ENCODE results near the gene NOP9. TPM values are rescaled to one million over a fixed set of nuclear protein-coding genes. Genes with fewer than 3 reads are reported as not detected.

NOP9 gene
- total RNA-seq, 1 donor from 2014 or later: 14.8 TPM

GRCh38 chr14:24337824-24338175 lies 38.1 kb downstream of the NOP9 start:
- Mint-ChIP-seq H3K27me3 (ENCODE audit: insufficient read depth, low read depth) (peaks cover 88% of the 10 kb centered on the region), H3K27ac (no peak overlapping the region), H3K9me3 (peaks cover 10% of the 10 kb centered on the region), H3K4me1 (peaks cover 9% of the 10 kb centered on the region), H3K4me3 (peak overlapping the region; percentile 25), H3K36me3 (no peaks in the 10 kb centered on the region)
- Histone ChIP-seq H3K4me1 (peaks cover 8% of the 10 kb centered on the region), H3K4me3 (no peak overlapping the region), H4K20me1 (ENCODE audit: low read depth) (peaks cover 12% of the 10 kb centered on the region), H3K27me3 (peaks cover 100% of the 10 kb centered on the region), H3K79me2 (ENCODE audit: low read depth) (no peaks in the 10 kb centered on the region), H2AFZ (replicated peaks) (no peak overlapping the region), H3K36me3 (no peaks in the 10 kb centered on the region), H3K4me2 (no peak overlapping the region), H3K9me3 (ENCODE audit: low read depth) (no peaks in the 10 kb centered on the region), H3F3A (ENCODE audit: low read depth) (peaks cover 6% of the 10 kb centered on the region), H3K9ac (no peak overlapping the region), H3K27ac (no peak overlapping the region)
- TF ChIP-seq EZH2 (IDR thresholded peaks at IDR 0.05): no peak
- TF ChIP-seq EZH2phosphoT487 (IDR thresholded peaks at IDR 0.05): no peak
- TF ChIP-seq CTCF (IDR thresholded peaks at IDR 0.05): no peak
- no peak for DNase-seq (ENCODE audit: low spot score)

- no peak overlapping the region for H3K9ac ChIP-seq
- H3K27ac ChIP-seq: no peak overlapping the region
- no peaks in the 10 kb centered on the region for H3K79me2 ChIP-seq (ENCODE audit: low read depth)
- peaks cover 8% of the 10 kb centered on the region for H3K4me1 ChIP-seq
- DNase-seq (ENCODE audit: low spot score): no peak
- peaks cover 5% of the 10 kb centered on the region for H4K20me1 ChIP-seq (ENCODE audit: low read depth)
- Mint-ChIP-seq H3K4me1 (peaks cover 7% of the 10 kb centered on the region), H3K4me3 (no peak overlapping the region), H3K27ac (no peak overlapping the region), H3K27me3 (ENCODE audit: insufficient read depth, low read depth) (peaks cover 82% of the 10 kb centered on the region), H3K36me3 (no peaks in the 10 kb centered on the region), H3K9me3 (peaks cover 10% of the 10 kb centered on the region)
- peak overlapping the region; percentile 79 for H3K4me2 ChIP-seq
- no peaks in the 10 kb centered on the region for H3F3A ChIP-seq (ENCODE audit: low read depth)
- no peaks in the 10 kb centered on the region for H3K36me3 ChIP-seq
- no peak overlapping the region for H2AFZ ChIP-seq (replicated peaks)
- no peak for TF ChIP-seq EZH2phosphoT487 (IDR thresholded peaks at IDR 0.05)
- no peak for TF ChIP-seq CTCF (IDR thresholded peaks at IDR 0.05)
- TF ChIP-seq EZH2 (IDR thresholded peaks at IDR 0.05): no peak
- peak overlapping the region; percentile 43 for H3K4me3 ChIP-seq
- no peaks in the 10 kb centered on the region for H3K9me3 ChIP-seq (ENCODE audit: low read depth)
- H3K27me3 ChIP-seq: peaks cover 100% of the 10 kb centered on the region
Observed at GRCh38 chr14:24338843-24339242, 39.2 kb downstream of the NOP9 start.

GRCh38 chr14:24339284-24340151 lies 39.9 kb downstream of the NOP9 start, which contains the start of gene RIPK3:
Gene RIPK3, minus strand, starts transcription at chr14:24339991. Its CDS starts 165 bp downstream, at chr14:24339826.
- H3K9me3 ChIP-seq (ENCODE audit: low read depth): no peaks in the 10 kb centered on the region
- peaks cover 8% of the 10 kb centered on the region for H3K4me1 ChIP-seq
- Mint-ChIP-seq H3K27ac (no peak within 1 kb of the TSS), H3K4me3 (peak within 1 kb of the TSS; percentile 63), H3K27me3 (ENCODE audit: insufficient read depth, low read depth) (peaks cover 76% of the 10 kb centered on the region), H3K9me3 (peaks cover 10% of the 10 kb centered on the region), H3K4me1 (peaks cover 5% of the 10 kb centered on the region), H3K36me3 (no peaks in the 10 kb centered on the region)
- H3K36me3 ChIP-seq: no peaks in the 10 kb centered on the region
- peak within 1 kb of the TSS; percentile 73 for H2AFZ ChIP-seq (replicated peaks)
- peak; percentile 60 for DNase-seq (ENCODE audit: low spot score)
- H3K4me3 ChIP-seq: peak within 1 kb of the TSS; percentile 43
- H3K79me2 ChIP-seq (ENCODE audit: low read depth): no peaks in the 10 kb centered on the region
- H3K4me2 ChIP-seq: peak within 1 kb of the TSS; percentile 79
- no peak within 1 kb of the TSS for H3K9ac ChIP-seq
- H3F3A ChIP-seq (ENCODE audit: low read depth): no peaks in the 10 kb centered on the region
- peaks cover 5% of the 10 kb centered on the region for H4K20me1 ChIP-seq (ENCODE audit: low read depth)
- TF ChIP-seq EZH2phosphoT487 (IDR thresholded peaks at IDR 0.05): peak; percentile 76
- TF ChIP-seq CTCF (IDR thresholded peaks at IDR 0.05): peak; percentile 4
- TF ChIP-seq EZH2 (IDR thresholded peaks at IDR 0.05): peak; percentile 92
- H3K27me3 ChIP-seq: peaks cover 100% of the 10 kb centered on the region
- H3K27ac ChIP-seq: no peak within 1 kb of the TSS
